HL-60 (cell line): ENCODE results near the gene ERP27.

Experiments used
- POLR2AphosphoS5 ChIP-seq: IDR thresholded peaks from 2 replicates; pipeline ENCODE4 v1.6.1; 2012; ENCODE audit warnings: low read depth
- REST ChIP-seq: IDR thresholded peaks from 2 replicates; pipeline ENCODE4 v1.6.1; 2012; ENCODE audit warnings: low read depth; ENCODE audit not compliant: insufficient replicate concordance
- TF ChIP-seq, protein P1 (sequence below): IDR thresholded peaks from one replicate; pipeline ENCODE4 v1.5.1; 2011; ENCODE audit warnings: low read length, control low read depth, inconsistent platforms; ENCODE audit not compliant: insufficient read depth

DNA sequence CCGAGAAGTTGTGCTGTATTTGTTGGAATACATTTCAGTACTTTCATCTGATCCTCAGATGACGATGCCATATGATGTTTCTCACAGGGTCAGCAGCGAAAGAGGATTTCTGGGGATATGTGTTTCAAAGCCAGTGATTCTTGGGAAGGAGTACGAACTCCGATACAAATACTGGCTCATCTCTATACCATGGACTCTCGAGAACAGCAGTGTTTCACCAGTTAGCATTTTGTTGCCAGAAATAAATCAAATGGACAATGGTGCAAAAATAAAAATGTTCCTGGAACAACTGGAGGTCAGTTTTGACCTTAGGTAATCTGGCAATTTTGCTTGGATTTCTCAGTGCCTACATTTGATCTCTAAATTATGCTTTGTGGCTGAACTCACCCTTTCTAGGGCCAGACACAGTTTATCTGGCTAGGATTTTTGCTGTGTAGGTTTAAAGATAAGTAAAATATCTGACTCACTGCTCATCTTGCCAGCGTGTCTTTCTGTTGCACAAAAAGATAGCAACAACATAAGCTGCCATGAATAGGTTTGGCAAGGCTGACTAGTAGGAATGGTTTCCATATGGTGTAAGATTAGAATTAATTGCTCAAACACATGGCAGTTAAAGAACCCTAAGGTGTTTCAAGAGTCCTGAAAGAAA is 41.7 kb downstream of the ERP27 start:
- TF ChIP-seq, protein P1, sequence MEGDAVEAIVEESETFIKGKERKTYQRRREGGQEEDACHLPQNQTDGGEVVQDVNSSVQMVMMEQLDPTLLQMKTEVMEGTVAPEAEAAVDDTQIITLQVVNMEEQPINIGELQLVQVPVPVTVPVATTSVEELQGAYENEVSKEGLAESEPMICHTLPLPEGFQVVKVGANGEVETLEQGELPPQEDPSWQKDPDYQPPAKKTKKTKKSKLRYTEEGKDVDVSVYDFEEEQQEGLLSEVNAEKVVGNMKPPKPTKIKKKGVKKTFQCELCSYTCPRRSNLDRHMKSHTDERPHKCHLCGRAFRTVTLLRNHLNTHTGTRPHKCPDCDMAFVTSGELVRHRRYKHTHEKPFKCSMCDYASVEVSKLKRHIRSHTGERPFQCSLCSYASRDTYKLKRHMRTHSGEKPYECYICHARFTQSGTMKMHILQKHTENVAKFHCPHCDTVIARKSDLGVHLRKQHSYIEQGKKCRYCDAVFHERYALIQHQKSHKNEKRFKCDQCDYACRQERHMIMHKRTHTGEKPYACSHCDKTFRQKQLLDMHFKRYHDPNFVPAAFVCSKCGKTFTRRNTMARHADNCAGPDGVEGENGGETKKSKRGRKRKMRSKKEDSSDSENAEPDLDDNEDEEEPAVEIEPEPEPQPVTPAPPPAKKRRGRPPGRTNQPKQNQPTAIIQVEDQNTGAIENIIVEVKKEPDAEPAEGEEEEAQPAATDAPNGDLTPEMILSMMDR = no peak
- TF ChIP-seq POLR2AphosphoS5 = no peak
- no peak for TF ChIP-seq REST
